ENCODE results near the gene PROC. TPM values are rescaled to one million over a fixed set of nuclear protein-coding genes. Genes with fewer than 3 reads are reported as not detected.

PROC gene
- total and polyA plus RNA-seq, 12 donors, result not detected

DNA sequence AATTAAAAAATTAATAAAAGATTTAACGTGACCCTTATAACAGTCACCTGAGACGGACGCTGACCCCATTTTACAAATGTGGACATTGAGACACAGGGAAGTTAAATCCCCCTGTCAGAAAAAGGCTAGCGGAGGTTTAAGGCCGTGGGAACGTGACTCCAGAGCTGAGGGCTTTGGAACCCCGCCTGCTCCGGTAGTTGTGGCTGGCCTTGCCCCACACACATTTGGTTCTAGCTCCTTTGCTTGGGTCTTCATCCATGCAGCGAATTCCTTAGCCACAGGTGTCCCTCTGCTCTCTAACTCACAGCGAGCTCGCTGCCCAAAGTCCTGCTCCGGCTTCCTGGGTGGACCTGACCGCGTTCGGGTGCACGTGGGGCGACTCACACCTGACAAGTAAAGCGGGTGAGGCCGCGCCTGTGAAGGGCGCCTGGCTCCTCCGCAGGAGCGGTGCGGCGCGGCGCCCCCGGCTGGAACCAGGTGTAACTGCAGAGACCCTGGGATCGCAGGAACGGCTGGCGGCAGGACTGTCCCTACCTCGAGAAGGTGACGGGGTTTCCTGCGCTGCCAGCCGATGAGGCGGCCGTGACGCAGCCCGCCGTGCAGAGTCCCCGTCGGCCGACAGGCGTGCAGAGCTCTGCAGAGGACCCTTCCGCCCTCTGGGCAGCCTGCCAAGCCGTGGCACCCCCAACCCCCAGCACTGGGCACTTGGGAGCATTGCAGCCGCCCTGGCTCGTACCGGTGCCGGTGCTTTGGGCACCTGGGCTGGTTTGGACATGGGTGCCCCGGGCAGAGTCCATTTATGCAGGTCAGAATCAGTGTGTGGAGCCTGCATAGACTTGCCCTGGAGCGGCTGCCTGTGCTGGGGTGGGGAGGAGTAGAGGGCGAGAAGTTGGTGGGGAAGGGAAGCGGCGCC lies 2.4 kb upstream of the PROC start:
- intact Hi-C loops (cut with DNase I), result loop anchor here in 4 of 10 donors (2.0 to 10.0 kb wide), 4 partner anchors 51 to 91 kb away; no protein-coding TSS in a partner anchor
- peak overlapping the region in 1 of 10 donors; percentile 2 for H3K27ac ChIP-seq
- DNase-seq, result peak; percentile 30 to 62

DNA sequence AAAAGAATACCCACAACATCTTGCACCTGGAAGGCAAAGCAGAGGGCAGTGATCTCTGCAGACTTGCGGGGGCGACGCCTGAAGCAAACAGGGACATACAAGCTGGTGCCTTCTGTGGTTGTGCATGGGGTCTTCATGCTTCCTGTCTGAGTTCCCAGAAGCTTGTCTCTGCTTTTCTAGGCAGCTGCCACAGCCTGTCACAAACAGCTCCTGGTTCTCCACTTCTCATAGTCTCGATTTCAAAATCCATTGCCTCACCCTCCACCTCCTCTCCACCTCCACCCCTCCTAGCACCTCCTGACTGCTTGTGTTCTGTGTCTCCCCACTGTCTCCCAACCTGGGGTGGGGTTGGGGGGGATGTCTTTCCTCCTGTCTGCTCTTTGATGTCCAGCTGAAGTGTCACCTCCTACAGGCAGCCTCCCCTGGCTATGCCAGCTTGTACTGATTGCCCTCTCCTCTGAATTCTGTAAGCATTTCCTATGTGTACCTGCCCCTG lies 1.7 kb upstream of the PROC start:
- TF ChIP-seq, protein P1, sequence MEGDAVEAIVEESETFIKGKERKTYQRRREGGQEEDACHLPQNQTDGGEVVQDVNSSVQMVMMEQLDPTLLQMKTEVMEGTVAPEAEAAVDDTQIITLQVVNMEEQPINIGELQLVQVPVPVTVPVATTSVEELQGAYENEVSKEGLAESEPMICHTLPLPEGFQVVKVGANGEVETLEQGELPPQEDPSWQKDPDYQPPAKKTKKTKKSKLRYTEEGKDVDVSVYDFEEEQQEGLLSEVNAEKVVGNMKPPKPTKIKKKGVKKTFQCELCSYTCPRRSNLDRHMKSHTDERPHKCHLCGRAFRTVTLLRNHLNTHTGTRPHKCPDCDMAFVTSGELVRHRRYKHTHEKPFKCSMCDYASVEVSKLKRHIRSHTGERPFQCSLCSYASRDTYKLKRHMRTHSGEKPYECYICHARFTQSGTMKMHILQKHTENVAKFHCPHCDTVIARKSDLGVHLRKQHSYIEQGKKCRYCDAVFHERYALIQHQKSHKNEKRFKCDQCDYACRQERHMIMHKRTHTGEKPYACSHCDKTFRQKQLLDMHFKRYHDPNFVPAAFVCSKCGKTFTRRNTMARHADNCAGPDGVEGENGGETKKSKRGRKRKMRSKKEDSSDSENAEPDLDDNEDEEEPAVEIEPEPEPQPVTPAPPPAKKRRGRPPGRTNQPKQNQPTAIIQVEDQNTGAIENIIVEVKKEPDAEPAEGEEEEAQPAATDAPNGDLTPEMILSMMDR (IDR thresholded peaks at IDR 0.05), result no peak
- Histone ChIP-seq H3K4me1 (peaks cover 8 to 40% (median 17%) of the 10 kb centered on the region in 9 donors), H3K9me3 (peaks cover 0 to 9% (median 0%) of the 10 kb centered on the region in 11 donors), H3K27ac (peak overlapping the region in 1 of 10 donors; percentile 2), H3K36me3 (no peaks in the 10 kb centered on the region), H3K4me3 (peak overlapping the region in 9 of 10 donors; percentile 40 to 62 (median 54)), H3K27me3 (peaks cover 0 to 30% (median 19%) of the 10 kb centered on the region in 7 donors)
- 19 to 32% methylated on average over 4 of the region's 4 CpGs for WGBS, 2 donors
- intact Hi-C loops (cut with DNase I), result loop anchor here in 4 of 10 donors (2.0 to 10.0 kb wide), 4 partner anchors 52 to 92 kb away; no protein-coding TSS in a partner anchor
- peak in 1 of 8 donors; percentile 3 for ATAC-seq
- no peak for DNase-seq

More for the DNA sequence above, 2.4 kb upstream of the PROC start:
- H3K9me3 ChIP-seq, result peaks cover 0 to 9% (median 0%) of the 10 kb centered on the region in 11 donors
- peaks cover 0 to 24% (median 16%) of the 10 kb centered on the region in 7 donors for H3K27me3 ChIP-seq
- 17 to 20% methylated on average over 50 to 55 of the region's 55 CpGs for WGBS, 2 donors
- peaks cover 8 to 47% (median 20%) of the 10 kb centered on the region in 9 donors for H3K4me1 ChIP-seq
- TF ChIP-seq, protein P1 (IDR thresholded peaks at IDR 0.05), result peak; percentile 34 to 73 (median 61)
- peak; percentile 53 to 83 (median 76) for ATAC-seq
- no peaks in the 10 kb centered on the region for H3K36me3 ChIP-seq
- H3K4me3 ChIP-seq, result peak overlapping the region in 9 of 10 donors; percentile 40 to 62 (median 54)

DNA sequence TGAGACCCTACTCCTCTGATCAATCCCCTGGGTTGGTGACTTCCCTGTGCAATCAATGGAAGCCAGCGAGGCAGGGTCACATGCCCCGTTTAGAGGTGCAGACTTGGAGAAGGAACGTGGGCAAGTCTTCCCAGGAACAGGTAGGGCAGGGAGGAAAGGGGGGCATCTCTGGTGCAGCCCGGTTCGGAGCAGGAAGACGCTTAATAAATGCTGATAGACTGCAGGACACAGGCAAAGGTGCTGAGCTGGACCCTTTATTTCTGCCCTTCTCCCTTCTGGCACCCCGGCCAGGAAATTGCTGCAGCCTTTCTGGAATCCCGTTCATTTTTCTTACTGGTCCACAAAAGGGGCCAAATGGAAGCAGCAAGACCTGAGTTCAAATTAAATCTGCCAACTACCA lies 821 bp upstream of the PROC start:
- no peak overlapping the region for H3K4me3 ChIP-seq
- no peak for DNase-seq
- TF ChIP-seq, protein P1 (IDR thresholded peaks at IDR 0.05), result no peak
- H3K36me3 ChIP-seq, result no peaks in the 10 kb centered on the region
- H3K27ac ChIP-seq, result no peak overlapping the region
- intact Hi-C loops (cut with DNase I), result loop anchor here in 4 of 10 donors (2.0 to 10.0 kb wide), 4 partner anchors 53 to 93 kb away; no protein-coding TSS in a partner anchor
- H3K9me3 ChIP-seq, result peaks cover 0 to 9% (median 0%) of the 10 kb centered on the region in 11 donors
- no peak for ATAC-seq
- peaks cover 0 to 38% (median 27%) of the 10 kb centered on the region in 7 donors for H3K27me3 ChIP-seq
- peaks cover 8 to 37% (median 17%) of the 10 kb centered on the region in 9 donors for H3K4me1 ChIP-seq
- 85% methylated on average over 8 of the region's 8 CpGs for WGBS, 2 donors

DNA sequence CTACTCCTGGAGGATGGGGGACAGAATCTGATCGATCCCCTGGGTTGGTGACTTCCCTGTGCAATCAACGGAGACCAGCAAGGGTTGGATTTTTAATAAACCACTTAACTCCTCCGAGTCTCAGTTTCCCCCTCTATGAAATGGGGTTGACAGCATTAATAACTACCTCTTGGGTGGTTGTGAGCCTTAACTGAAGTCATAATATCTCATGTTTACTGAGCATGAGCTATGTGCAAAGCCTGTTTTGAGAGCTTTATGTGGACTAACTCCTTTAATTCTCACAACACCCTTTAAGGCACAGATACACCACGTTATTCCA lies 844 bp downstream of the PROC start:
- TF ChIP-seq, protein P1 (IDR thresholded peaks at IDR 0.05), result no peak
- H3K27me3 ChIP-seq, result peaks cover 4 to 54% (median 44%) of the 10 kb centered on the region in 7 donors
- 92 to 95% methylated on average over 4 of the region's 4 CpGs for WGBS, 2 donors
- ATAC-seq, result no peak
- no peaks in the 10 kb centered on the region for H3K36me3 ChIP-seq
- DNase-seq, result no peak
- no peaks in the 10 kb centered on the region for H3K9me3 ChIP-seq
- intact Hi-C loops (cut with DNase I), result loop anchor here in 3 of 10 donors (10.0 kb wide), 3 partner anchors 54 to 94 kb away; no protein-coding TSS in a partner anchor
- no peak overlapping the region for H3K27ac ChIP-seq
- H3K4me3 ChIP-seq, result no peak overlapping the region
- peaks cover 8 to 37% (median 29%) of the 10 kb centered on the region in 9 donors for H3K4me1 ChIP-seq

Measured in heart right ventricle (tissue), 16 donors.